DMS153 (cell line): ENCODE measurements around the gene ZNF681.
A peak's percentile ranks its signal among the peaks of the same experiment; 100 is the strongest.
"Not testable (repeated sequence)": the region's sequence is repeated elsewhere in the genome, so short reads cannot be mapped to it uniquely, and the experiment has no call there.

Experiments
- DNase-seq: peaks from one replicate; lab custom pipeline; 2025; lab: John Stamatoyannopoulos, UW

The ZNF681 gene

DNA sequence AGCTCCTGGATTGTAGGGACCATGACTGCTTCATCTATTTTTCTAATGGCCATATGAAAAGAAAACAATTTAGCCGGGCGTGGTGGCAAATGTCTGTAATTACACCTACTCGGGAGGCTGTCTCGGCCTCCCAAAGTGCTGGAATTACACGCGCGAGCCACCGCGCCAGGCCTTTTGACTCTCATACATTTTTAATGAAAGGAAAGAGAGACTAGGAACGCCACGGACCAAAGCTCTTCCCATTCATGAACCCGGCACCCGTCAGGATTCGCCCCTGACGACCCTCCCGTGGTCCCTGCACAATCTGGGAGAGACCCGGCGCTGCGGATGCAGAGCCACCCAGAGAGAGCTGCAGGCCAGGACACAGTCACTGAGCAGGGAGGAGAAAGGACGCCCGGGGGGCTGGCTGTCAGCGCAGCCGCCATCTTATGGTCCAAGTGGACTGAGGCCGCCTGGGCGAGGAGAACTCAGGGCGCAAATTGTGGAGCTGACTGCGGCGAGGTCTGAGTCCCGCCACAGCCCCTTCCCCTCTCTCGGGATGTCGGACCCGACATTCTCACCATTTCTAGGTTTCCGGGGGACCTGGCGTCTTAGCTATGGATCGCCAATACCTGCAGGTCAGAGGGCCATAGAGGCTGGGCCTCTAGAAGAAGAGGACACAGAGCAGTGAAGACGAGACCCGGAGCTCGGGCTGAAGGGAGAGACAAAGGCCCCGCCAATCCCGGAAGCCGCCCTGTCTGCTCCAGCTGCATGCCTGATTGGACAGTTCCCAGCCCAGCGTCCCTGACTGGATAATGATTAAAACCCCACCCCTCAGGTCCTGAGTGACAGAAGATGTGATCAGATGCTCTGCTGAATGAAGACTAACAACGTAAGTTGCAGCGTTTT lies at the start of gene ZNF681:
Gene ZNF681 (minus strand): TSS at position 705 of the 888 bp plus-strand sequence. CDS start 142 bp downstream, at position 563.
- peak; percentile 90 for DNase-seq

DNA sequence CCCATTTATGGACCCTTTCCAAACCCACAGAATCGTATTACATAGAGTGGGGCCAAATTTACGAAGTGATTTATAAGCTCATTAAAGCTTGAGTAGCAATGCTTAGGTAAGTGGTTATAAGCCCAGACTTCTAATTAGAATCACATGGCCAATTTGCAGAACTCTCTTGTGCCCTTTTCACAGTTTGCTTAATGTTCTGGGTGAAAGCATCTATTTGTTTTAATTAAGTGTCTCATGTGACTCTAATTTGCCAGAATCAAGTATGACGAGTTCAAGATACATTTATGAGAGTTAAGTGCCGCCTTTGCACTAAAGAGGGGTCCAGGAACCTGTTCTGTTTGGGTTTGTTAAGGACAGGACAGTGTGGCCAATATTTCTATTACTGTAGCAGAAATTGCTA lies 46.0 kb upstream of the ZNF681 start:
- no peak for DNase-seq

DNA sequence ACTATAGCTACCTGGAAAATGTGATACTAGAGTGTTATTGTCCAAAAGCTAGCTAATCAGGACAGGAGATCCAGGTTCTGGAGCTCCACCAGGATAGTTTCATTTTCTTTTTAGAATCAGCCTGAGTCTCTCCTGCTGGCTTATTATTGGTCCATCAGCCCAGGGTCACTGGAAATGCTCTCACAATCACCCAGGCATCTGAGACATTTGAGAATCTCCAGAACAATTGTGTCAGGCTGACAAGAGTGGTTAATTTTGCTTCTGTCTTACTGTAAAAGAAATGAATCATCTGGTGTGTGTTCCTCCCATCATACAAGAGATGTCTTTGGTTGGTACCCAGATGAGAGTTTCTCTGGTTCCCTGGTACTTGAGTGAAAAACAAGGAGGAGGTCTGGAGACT lies 43.6 kb upstream of the ZNF681 start:
- DNase-seq, result no peak

DNA sequence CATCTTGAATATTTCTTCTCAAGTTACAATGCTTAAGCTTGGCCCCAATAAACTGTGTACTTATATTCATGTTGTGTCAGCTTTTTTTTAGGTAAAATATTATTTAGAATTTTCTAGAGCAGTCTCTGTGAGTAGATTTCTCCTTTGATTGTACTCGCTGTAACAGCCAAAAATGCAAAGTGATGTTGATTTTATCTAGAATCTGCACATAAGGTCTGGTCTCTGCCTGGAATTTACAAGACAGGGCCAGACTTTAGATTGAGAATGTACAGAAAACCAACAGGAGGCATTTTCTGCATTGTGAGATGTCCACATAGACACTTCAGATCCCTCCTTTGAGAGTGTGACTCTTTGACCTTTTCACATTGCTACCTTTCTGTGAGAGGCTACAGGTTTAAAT lies 43.1 kb upstream of the ZNF681 start:
- DNase-seq, result no peak

DNA sequence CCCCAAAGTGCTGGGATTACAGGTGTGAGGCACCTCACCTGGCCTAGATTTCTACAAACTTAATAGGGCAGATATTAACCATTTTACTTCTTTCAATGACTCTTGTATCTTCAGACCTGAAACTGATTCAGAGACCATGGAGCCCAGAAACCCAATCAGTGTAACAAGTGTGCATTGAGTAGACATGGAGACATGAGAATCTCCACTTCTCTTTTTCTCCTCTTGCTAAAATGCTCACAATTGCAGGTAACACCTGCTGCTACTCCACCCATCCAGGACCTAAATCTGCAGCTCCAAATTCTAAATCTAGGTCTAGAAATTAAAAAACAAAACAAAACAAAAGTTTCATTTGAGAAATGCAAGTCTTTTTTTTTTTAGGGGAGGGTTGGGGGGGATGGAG lies 42.2 kb upstream of the ZNF681 start:
- no peak for DNase-seq

DNA sequence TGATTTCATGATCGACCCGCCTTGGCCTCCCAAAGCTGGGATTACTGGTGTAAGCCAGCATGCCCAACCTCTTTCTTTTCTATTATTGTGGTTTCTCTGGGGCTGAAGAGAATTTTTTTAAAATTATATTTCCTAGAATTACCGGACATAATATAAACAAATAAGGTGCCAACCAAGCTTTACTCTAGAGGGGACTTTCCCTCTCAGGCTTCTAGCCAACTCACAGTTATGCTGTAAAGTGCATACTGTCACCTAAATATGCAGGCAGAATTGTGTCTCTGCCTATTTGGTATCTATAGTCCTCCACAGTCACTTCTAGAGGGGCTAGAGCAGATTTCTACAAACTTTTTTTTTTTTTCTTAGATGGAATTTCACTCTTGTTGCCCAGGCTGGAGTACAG lies 41.6 kb upstream of the ZNF681 start:
- no peak for DNase-seq

DNA sequence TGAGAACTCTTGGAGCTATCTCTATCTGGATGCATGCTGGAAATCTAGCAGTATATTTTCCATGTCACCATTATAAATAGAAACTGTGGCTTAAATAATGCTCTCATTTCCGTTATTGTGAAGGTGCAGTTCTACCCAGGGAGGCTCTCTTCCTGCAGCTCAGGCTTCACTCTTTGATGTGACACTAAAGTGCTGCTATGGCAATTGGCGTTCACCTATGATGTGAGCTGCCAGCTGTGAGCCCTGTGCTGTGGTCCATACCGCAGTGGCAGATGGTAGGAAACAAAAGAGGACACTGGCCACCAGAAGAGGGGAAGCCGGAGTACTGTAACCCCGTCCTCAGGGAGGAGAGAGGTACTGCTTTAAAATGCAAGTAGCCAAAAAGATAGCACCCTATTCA lies 40.6 kb upstream of the ZNF681 start:
- DNase-seq, result no peak

DNA sequence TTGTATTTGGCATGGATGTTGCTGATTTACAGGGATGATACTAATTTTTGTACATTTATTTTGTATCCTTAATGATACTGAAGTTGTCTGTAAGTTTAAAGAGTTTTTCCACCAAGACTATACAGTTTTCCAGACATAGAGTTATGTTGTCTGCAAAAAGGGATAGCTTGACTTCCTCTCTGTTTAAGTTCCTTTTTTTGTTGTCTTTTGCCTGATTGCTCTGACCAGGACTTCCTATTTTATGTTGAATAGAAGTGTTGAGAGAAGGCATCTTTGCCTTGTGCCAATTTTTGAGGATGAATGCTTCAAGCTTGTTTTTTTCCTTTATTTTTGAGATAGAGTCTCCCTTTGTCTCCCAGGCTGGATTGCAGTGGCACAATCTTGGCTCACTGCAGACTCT lies 36.8 kb upstream of the ZNF681 start:
- no peak for DNase-seq

DNA sequence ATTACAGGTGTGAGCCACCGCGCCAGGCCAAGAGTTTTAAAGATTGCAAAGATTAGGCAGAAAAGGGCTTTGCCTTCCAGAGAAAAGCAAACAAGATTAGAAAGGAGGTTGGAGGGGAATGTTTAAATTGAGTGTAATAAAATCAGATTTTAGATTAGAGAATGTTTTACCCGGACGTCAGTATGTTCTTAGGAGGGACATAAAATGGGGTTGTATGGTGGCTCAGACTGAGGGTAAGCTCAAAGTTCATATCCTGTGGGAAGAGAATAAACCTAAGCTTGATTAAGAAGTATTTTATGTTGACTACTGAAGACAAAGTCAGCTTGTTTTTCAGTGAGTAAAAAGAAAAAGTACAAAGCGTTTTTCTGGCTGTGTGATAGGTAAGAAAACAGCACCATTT lies 34.1 kb upstream of the ZNF681 start:
- DNase-seq, result no peak

DNA sequence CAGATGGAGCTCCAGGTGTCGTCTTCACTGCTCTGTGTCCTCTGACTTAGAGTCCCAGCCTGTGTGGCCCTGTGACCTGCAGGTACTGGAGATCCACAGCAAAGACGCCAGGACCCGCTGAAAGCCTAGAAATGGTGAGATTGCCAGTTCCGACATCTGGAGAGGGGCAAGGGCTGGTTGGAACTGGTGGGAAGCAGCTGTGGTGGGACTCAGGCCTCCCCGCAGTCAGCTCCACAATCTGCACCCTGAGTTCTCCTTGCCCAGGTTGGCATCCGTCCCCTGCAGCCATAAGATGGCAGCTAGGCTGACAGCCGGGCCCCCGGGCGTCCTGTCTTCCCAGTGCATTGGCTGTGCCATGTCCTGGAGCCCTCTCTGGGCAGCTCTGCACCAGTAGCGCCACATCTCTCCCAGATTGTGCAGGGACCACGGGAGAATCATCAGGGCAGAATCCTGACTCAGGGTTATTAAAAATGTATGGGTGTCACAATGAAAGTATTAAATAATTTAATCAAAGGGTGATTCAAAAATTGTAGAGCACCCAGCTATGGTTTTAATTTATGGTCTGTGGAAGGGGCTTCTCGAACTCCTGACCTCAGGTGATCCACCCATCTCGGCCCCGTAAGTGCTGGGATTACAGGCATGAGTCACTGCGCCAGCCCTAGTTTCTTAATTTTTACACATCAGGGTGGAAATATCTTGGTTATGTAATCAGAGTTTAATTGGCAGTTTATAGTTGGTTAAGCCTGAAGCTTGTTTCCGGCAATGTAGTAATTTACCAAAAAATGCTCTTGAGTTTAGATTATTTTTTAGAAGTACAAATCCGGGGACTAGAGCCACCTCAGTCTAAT lies 32.2 kb upstream of the ZNF681 start:
- DNase-seq, result no peak

DNA sequence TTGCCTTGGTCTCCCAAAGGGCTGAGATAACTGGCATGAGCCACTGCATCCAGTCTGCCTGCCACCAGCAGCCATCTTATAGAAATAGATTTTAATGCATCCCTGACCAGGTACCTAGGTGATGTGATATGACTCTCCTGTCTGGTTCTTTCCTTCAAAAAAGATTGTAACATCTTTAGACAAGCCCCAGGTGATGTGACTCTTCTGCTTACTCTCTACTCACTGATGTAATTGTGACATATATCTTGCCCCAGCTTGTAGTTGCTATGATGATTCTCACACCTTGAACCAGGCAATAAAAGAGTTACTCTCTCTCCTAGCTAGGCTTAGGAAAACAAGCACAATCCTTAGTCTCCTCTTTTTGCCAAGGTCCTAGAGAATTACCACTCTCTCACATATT lies 30.6 kb upstream of the ZNF681 start:
- no peak for DNase-seq

DNA sequence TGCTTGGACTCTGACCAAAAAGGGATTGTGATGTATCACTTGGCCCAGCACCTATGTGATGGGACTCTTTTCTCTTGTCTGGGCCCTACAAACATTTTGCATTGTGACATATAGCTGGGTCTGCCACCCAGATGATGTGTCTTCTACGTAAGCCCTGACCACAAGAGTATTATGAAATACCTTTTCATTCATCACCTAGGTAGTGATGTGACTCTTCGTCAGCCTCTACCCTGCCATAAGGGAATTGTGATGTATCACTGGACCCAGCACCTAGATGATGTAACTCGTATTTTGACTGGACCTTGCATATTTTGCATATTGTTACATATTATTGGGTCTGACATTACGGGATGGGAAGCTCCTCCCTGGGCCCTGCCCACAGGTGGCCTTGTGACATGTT lies 29.7 kb upstream of the ZNF681 start:
- DNase-seq, result no peak

DNA sequence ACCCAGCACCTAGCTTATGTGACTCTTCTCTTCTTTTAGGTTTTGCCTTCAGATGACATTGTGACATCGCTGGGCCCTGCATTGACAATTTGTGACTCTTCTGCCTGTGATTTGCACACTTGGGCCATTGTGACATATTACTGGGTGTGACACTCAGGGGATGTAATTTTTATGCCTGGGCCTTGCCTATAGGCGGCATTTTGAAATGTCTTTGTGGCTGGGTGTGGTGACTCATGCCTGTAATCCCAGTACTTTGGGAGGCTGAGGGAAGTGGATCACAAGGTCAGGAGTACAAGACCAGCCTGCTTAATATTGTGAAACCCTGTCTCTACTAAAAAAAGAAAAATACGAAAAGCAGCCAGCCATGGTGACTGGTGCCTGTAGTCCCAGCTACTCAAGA lies 28.4 kb upstream of the ZNF681 start:
- DNase-seq, result no peak

DNA sequence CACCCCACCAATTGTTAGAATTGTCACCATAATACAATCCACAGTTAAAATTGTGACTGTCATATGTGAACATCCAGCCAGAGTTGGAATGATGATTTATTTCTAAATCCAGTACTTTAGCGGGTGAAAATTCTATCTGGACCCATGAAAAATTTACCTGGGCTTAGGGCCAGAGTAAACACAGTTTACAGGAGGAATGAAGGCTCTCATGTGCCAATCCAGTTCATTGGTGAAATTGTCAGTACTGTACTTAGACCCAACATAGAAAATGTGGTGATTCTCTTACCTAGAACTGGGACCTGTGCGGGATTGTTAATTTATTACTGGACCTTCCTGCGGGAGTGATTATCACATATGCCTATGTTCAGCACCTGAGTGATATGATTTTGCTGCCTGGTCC lies 27.3 kb upstream of the ZNF681 start:
- no peak for DNase-seq

DNA sequence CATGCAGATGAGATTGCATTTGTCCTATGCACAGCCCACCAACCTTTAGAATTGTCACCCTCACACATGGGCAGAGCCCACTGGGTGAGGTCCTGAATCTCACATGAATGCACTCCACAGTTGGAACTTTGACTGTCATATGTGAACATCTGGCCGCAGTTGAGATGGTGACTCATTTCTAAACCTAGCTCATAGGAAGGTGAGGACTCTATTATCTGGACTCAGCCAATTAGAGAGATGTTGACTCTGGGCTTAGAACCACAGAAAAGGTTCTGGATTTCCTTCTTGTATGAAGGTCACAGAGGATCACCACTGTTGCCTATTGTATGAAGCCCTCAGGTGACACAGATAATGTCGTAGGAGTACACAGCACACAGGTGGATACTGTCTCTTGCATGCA lies 25.6 kb upstream of the ZNF681 start:
- no peak for DNase-seq

DNA sequence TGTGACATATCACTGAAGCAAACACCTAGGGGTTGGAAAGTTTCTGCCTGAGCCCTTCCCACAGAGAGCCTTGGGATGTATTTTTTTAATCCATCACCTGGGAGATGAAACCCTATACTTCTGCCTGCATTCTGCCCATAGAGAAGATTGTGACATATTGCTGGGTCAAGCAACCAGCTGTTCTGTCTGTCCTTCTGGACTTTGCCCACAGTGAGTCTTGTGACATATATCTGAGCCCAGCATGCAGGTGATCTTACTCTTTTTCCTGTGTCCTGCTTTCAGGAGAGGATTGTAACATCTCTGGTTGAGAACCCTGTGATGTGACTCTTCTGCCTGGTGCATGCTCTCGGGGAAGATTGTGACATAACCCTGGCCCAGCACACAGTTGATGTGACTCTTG lies 24.9 kb upstream of the ZNF681 start:
- DNase-seq, result no peak

DNA sequence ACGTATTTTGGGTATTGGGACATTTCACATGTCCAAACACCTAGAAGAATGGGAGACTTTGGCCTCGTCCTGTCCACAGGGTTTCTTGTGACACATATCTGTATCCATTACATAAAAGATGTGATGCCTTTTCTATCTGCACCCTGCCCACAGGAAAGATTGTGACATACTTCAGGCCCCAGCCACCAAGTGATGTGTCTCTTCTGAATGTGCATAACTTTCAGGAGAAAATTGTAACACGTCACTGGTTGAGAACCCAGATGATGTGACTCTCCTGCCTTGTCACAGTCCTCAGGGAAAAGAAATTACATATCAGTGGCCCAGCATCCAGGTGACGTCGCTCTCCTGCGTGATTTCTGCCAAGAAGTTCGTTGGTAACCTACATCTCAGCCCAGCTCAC lies 21.0 kb upstream of the ZNF681 start:
- DNase-seq, result no peak

DNA sequence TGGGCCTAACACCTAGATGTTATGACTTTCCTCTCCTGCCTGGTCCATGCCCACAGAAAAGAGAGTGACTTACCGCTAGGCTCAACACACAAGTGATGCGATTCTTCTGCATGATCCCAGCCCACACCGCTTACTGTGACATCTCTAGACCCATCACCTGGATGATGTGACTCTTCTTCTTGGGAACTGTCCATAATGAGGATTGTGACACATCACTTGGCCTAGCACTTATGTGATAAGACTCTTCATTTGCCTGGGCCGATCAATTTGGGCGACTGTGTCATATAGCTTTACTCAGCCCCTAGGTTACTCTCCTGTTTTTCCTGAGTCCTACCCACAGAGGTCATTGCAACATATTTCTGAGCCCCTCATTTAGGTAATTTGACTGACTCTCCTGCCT lies 19.9 kb upstream of the ZNF681 start:
- no peak for DNase-seq

DNA sequence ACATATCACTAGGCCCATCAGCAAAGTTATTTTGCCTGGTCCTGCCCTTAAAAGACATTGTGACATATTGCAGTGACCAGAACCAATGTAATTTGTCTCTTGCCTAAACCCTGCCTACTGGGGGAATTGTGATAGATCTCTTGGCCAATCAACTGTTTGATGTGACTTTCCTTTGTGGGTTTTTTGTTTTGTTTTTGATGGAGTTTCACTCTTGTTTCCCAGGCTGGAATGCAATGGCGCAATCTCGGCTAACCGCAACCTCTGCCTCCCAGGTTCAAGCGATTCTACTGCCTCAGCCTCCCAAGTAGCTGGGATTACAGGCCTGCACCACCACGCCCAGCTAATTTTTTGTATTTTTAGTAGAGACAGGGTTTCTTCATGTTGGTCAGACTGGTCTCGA lies 19.3 kb upstream of the ZNF681 start:
- DNase-seq, result not testable (repeated sequence)

DNA sequence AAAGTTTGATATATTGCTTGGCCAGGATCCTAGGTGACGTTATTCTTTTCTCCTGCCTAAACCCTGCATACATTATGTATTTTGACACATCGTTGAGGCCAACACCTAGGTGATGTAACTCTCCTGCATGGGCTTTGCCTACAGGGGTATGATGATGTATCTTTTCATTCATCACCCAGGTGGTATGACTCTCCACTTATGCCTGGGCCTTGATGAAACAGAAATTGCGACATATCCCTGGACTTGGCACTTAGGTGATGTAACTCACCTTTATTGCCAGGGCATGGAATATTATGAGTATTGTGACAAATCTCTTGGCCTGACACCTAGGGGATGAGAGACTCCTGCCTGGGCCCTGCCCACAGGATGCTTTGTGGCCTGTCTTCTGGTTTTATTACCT lies 18.5 kb upstream of the ZNF681 start:
- no peak for DNase-seq

DNA sequence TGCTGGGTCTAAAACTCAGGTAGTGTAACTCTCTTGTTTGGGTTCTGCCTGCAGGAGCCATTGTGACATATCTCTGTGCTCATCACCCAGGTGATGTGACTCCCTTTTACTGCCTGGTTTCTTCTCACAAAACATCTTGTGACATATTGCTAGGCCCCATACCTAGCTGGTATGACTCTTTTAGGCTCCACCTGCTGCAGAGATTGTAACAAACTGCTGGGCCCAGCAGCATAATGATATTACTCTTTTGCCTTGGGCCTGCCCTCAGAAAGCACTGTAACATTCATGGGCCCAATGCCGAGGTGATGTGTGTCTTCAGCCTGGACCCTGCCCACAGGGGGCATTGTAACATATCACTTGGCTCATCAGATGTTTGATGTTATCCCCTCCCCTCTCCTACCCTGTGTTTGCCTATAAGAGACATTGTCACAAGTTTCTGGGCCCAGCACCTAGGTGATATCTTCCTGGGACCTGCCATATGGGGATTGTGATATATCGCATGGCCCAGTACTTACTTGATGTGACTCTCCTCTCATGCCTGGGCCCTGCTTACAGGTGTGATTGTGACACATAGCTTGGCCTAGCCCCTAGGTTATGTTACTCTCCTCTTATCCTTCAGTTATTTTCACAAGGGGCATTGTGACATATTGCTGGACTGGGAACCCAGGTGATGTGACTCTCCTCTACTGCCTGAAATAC lies 18.0 kb upstream of the ZNF681 start:
- no peak for DNase-seq

DNA sequence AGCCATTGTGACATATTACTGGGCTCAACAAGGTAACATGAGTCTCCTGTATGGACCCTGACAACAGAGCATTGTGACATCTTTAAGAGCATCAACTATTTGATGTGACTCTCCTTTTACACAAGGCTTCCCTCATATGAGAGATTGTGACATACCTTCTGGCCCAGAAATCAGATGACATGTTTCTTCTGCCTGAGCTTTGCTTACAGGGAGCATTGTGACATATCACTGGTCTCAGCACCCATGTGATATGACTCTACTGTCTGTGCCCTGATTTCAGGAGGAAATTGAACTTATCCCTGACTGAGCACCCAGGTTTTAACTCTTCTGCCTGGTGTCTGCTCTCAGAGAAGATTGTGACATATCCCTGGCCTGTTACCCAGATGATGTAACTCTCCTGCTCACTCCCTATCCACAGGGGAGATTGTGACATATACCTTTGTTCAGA lies 15.9 kb upstream of the ZNF681 start:
- DNase-seq, result no peak

DNA sequence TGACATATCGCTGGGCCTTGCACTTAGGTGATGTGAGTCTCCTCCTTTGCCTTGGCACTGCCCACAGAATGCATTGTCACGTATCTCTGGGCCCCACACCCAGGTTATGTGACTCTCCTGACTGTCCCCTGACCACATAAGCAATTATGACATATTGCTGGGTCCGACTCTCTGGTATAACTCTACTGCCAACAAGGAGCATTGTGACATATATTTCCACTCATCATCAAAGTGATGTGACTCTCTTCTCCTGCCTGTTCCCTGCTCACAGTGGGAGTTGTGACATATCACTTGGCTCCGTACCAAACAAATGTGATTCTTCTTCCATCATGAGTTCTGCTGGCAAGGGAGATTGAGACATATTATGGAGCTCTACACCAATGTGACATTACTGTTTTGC lies 15.4 kb upstream of the ZNF681 start:
- DNase-seq, result no peak
